ENCODE measurements around the gene TXNDC11.

DNA sequence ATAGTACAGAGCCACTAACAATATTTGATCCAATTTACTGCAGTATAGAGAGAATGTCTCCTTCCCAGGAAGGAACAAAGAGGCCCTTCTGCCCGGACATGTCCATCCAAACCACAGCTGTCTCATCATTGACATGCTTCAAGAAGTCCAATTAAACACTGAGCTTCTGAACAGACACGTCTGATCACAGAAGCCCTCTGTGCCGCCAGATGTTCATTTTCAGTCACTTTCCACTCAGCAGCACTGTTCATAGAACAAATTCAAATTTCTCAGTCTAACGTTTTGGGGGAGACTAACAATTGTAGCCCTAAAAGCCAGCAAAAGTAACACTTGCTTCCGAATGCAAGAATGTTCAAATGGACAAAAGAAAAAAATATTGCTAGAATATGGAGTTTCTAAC, 39.1 kb upstream of the TXNDC11 start:
- TF ChIP-seq, protein P1, sequence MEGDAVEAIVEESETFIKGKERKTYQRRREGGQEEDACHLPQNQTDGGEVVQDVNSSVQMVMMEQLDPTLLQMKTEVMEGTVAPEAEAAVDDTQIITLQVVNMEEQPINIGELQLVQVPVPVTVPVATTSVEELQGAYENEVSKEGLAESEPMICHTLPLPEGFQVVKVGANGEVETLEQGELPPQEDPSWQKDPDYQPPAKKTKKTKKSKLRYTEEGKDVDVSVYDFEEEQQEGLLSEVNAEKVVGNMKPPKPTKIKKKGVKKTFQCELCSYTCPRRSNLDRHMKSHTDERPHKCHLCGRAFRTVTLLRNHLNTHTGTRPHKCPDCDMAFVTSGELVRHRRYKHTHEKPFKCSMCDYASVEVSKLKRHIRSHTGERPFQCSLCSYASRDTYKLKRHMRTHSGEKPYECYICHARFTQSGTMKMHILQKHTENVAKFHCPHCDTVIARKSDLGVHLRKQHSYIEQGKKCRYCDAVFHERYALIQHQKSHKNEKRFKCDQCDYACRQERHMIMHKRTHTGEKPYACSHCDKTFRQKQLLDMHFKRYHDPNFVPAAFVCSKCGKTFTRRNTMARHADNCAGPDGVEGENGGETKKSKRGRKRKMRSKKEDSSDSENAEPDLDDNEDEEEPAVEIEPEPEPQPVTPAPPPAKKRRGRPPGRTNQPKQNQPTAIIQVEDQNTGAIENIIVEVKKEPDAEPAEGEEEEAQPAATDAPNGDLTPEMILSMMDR (conservative IDR thresholded peaks at IDR 0.05; ENCODE audit: low read depth in 2 of 2): no peak
- no peak for TF ChIP-seq EZH2 (IDR thresholded peaks at IDR 0.05; ENCODE audit: low read depth, unreplicated experiment)
- TF ChIP-seq, protein P2, sequence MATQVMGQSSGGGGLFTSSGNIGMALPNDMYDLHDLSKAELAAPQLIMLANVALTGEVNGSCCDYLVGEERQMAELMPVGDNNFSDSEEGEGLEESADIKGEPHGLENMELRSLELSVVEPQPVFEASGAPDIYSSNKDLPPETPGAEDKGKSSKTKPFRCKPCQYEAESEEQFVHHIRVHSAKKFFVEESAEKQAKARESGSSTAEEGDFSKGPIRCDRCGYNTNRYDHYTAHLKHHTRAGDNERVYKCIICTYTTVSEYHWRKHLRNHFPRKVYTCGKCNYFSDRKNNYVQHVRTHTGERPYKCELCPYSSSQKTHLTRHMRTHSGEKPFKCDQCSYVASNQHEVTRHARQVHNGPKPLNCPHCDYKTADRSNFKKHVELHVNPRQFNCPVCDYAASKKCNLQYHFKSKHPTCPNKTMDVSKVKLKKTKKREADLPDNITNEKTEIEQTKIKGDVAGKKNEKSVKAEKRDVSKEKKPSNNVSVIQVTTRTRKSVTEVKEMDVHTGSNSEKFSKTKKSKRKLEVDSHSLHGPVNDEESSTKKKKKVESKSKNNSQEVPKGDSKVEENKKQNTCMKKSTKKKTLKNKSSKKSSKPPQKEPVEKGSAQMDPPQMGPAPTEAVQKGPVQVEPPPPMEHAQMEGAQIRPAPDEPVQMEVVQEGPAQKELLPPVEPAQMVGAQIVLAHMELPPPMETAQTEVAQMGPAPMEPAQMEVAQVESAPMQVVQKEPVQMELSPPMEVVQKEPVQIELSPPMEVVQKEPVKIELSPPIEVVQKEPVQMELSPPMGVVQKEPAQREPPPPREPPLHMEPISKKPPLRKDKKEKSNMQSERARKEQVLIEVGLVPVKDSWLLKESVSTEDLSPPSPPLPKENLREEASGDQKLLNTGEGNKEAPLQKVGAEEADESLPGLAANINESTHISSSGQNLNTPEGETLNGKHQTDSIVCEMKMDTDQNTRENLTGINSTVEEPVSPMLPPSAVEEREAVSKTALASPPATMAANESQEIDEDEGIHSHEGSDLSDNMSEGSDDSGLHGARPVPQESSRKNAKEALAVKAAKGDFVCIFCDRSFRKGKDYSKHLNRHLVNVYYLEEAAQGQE (IDR thresholded peaks at IDR 0.05; ENCODE audit: unreplicated experiment): no peak
- TF ChIP-seq CREB1 (CRISPR knock-in tag; IDR thresholded peaks at IDR 0.05; ENCODE audit: low read depth): no peak
- TF ChIP-seq POLR2AphosphoS5 (IDR thresholded peaks at IDR 0.05; ENCODE audit: low read depth): no peak
- TF ChIP-seq ZNF114 (CRISPR knock-in tag; IDR thresholded peaks at IDR 0.05): no peak
- TF ChIP-seq JUNB (IDR thresholded peaks at IDR 0.05; ENCODE audit: unreplicated experiment): no peak
- no peak for TF ChIP-seq EZH2phosphoT487 (IDR thresholded peaks at IDR 0.05; ENCODE audit: unreplicated experiment)
- no peak for TF ChIP-seq NANOG (IDR thresholded peaks at IDR 0.05; ENCODE audit: borderline replicate concordance)
- TF ChIP-seq STAT1 (IDR thresholded peaks at IDR 0.05; ENCODE audit: unreplicated experiment): no peak
- TF ChIP-seq, protein P3, sequence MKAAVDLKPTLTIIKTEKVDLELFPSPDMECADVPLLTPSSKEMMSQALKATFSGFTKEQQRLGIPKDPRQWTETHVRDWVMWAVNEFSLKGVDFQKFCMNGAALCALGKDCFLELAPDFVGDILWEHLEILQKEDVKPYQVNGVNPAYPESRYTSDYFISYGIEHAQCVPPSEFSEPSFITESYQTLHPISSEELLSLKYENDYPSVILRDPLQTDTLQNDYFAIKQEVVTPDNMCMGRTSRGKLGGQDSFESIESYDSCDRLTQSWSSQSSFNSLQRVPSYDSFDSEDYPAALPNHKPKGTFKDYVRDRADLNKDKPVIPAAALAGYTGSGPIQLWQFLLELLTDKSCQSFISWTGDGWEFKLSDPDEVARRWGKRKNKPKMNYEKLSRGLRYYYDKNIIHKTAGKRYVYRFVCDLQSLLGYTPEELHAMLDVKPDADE (IDR thresholded peaks at IDR 0.05): no peak
- TF ChIP-seq, protein P4, sequence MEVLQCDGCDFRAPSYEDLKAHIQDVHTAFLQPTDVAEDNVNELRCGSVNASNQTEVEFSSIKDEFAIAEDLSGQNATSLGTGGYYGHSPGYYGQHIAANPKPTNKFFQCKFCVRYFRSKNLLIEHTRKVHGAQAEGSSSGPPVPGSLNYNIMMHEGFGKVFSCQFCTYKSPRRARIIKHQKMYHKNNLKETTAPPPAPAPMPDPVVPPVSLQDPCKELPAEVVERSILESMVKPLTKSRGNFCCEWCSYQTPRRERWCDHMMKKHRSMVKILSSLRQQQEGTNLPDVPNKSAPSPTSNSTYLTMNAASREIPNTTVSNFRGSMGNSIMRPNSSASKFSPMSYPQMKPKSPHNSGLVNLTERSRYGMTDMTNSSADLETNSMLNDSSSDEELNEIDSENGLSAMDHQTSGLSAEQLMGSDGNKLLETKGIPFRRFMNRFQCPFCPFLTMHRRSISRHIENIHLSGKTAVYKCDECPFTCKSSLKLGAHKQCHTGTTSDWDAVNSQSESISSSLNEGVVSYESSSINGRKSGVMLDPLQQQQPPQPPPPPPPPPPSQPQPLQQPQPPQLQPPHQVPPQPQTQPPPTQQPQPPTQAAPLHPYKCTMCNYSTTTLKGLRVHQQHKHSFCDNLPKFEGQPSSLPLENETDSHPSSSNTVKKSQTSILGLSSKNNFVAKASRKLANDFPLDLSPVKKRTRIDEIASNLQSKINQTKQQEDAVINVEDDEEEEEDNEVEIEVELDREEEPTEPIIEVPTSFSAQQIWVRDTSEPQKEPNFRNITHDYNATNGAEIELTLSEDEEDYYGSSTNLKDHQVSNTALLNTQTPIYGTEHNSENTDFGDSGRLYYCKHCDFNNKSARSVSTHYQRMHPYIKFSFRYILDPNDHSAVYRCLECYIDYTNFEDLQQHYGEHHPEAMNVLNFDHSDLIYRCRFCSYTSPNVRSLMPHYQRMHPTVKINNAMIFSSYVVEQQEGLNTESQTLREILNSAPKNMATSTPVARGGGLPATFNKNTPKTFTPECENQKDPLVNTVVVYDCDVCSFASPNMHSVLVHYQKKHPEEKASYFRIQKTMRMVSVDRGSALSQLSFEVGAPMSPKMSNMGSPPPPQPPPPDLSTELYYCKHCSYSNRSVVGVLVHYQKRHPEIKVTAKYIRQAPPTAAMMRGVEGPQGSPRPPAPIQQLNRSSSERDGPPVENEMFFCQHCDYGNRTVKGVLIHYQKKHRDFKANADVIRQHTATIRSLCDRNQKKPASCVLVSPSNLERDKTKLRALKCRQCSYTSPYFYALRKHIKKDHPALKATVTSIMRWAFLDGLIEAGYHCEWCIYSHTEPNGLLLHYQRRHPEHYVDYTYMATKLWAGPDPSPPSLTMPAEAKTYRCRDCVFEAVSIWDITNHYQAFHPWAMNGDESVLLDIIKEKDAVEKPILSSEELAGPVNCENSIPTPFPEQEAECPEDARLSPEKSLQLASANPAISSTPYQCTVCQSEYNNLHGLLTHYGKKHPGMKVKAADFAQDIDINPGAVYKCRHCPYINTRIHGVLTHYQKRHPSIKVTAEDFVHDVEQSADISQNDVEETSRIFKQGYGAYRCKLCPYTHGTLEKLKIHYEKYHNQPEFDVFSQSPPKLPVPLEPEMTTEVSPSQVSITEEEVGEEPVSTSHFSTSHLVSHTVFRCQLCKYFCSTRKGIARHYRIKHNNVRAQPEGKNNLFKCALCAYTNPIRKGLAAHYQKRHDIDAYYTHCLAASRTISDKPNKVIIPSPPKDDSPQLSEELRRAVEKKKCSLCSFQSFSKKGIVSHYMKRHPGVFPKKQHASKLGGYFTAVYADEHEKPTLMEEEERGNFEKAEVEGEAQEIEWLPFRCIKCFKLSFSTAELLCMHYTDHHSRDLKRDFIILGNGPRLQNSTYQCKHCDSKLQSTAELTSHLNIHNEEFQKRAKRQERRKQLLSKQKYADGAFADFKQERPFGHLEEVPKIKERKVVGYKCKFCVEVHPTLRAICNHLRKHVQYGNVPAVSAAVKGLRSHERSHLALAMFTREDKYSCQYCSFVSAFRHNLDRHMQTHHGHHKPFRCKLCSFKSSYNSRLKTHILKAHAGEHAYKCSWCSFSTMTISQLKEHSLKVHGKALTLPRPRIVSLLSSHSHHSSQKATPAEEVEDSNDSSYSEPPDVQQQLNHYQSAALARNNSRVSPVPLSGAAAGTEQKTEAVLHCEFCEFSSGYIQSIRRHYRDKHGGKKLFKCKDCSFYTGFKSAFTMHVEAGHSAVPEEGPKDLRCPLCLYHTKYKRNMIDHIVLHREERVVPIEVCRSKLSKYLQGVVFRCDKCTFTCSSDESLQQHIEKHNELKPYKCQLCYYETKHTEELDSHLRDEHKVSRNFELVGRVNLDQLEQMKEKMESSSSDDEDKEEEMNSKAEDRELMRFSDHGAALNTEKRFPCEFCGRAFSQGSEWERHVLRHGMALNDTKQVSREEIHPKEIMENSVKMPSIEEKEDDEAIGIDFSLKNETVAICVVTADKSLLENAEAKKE (CRISPR knock-in tag; IDR thresholded peaks at IDR 0.05): no peak
- no peak for TF ChIP-seq ZNF331 (CRISPR knock-in tag; IDR thresholded peaks at IDR 0.05; ENCODE audit: low read depth)
